ENCODE results near the gene ARHGAP26. TPM values are rescaled to one million over a fixed set of nuclear protein-coding genes. Genes with fewer than 3 reads are reported as not detected.

Gene ARHGAP26
- total and polyA plus RNA-seq, 4 donors = 1.8 to 16.7 (median 4.1) TPM

GRCh38 chr5:143154510-143155370, 384.6 kb downstream of the ARHGAP26 start:
- TF ChIP-seq NR2F2 (IDR thresholded peaks at IDR 0.05) (no peak), JUND (IDR thresholded peaks at IDR 0.05) (no peak), FOXA1 (IDR thresholded peaks at IDR 0.05) (no peak), HNF4G (IDR thresholded peaks at IDR 0.05) (no peak), EGR1 (IDR thresholded peaks at IDR 0.05; ENCODE audit: low read depth in 2 of 2) (no peak), SP1 (IDR thresholded peaks at IDR 0.05) (no peak), RXRA (IDR thresholded peaks at IDR 0.05) (no peak), HNF4A (conservative IDR thresholded peaks at IDR 0.05) (no peak), MAX (IDR thresholded peaks at IDR 0.05) (no peak), FOXA2 (IDR thresholded peaks at IDR 0.05) (no peak), YY1 (IDR thresholded peaks at IDR 0.05) (no peak), TAF1 (conservative IDR thresholded peaks at IDR 0.05) (no peak), GABPA (IDR thresholded peaks at IDR 0.05 in 1 of 2, conservative IDR thresholded peaks at IDR 0.05 in 1 of 2) (no peak), RAD21 (IDR thresholded peaks at IDR 0.05) (no peak), REST (IDR thresholded peaks at IDR 0.05) (no peak), CTCF (IDR thresholded peaks at IDR 0.05; ENCODE audit: low read depth, low read length, missing input control) (no peak)
- TF ChIP-seq, protein P1, sequence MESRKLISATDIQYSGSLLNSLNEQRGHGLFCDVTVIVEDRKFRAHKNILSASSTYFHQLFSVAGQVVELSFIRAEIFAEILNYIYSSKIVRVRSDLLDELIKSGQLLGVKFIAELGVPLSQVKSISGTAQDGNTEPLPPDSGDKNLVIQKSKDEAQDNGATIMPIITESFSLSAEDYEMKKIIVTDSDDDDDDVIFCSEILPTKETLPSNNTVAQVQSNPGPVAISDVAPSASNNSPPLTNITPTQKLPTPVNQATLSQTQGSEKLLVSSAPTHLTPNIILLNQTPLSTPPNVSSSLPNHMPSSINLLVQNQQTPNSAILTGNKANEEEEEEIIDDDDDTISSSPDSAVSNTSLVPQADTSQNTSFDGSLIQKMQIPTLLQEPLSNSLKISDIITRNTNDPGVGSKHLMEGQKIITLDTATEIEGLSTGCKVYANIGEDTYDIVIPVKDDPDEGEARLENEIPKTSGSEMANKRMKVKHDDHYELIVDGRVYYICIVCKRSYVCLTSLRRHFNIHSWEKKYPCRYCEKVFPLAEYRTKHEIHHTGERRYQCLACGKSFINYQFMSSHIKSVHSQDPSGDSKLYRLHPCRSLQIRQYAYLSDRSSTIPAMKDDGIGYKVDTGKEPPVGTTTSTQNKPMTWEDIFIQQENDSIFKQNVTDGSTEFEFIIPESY (IDR thresholded peaks at IDR 0.05) = no peak
- TF ChIP-seq, protein P2, sequence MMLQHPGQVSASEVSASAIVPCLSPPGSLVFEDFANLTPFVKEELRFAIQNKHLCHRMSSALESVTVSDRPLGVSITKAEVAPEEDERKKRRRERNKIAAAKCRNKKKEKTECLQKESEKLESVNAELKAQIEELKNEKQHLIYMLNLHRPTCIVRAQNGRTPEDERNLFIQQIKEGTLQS (IDR thresholded peaks at IDR 0.05) = no peak
- DNase-seq (ENCODE audit: low spot score) = no peak
- H3K4me3 ChIP-seq (ENCODE audit: low read depth in 1 of 3, low read length in 3 of 3) = no peak overlapping the region
- H3K27me3 ChIP-seq (ENCODE audit: control insufficient read depth in 4 of 4, insufficient read depth in 4 of 4, low read length in 3 of 4) = no peaks in the 10 kb centered on the region
- no peaks in the 10 kb centered on the region for H3K9me3 ChIP-seq (ENCODE audit: control insufficient read depth in 4 of 4, low read length in 3 of 4)
- H3K4me1 ChIP-seq (ENCODE audit: control insufficient read depth in 4 of 4, insufficient read depth in 4 of 4, low read length in 3 of 4) = no peaks in the 10 kb centered on the region
- H3K27ac ChIP-seq (ENCODE audit: low read depth in 1 of 2, low read length in 2 of 2) = no peak overlapping the region
- no peak overlapping the region for H3K9ac ChIP-seq (ENCODE audit: low read depth in 1 of 2, low read length in 2 of 2)
- peaks cover 0 to 6% (median 0%) of the 10 kb centered on the region in 4 donors for H3K36me3 ChIP-seq (ENCODE audit: control insufficient read depth in 4 of 4, insufficient read depth in 3 of 4, low read depth in 1 of 4, low read length in 3 of 4)
- WGBS = 93% methylated on average over 5 of the region's 5 CpGs

Data from liver (tissue), 9 donors.